RWPE1 (cell line): ENCODE measurements around the gene SP110.

Experiments
- CTCF ChIA-PET: fragments of 350-600 bp; sonication (Branson Sonifier 250); formaldehyde crosslinking; extraction: SDS; loops from one replicate; lab custom pipeline; 2021; lab: Yijun Ruan, JAX
- POLR2A ChIA-PET: fragments of 400-600 bp; formaldehyde crosslinking; extraction: SDS; loops from one replicate; lab custom pipeline; 2020; ENCODE audit warnings: antibody characterized with exemption; ENCODE audit not compliant: low non-redundant PET; lab: Yijun Ruan, JAX
- DNase-seq: peaks from one replicate; pipeline ENCODE4 v3.0.0; 2012; ENCODE audit warnings: low spot score
- H3K27ac ChIP-seq: fragments of 450-650 bp; 2 replicates; pipeline ENCODE4 v1.5.1; 2017
- TF ChIP-seq, protein P1 (sequence below): fragments of 450-650 bp; conservative IDR thresholded peaks from 2 replicates; pipeline ENCODE4 v1.5.1; 2017; ENCODE audit warnings: low read depth, mild to moderate bottlenecking

The SP110 gene

GRCh38 chr2:230156782-230157699 lies 62.7 kb downstream of the SP110 start:
- POLR2A ChIA-PET = no interaction called here
- no peak for DNase-seq
- CTCF ChIA-PET = interaction anchor here (0.6 kb wide), 1 partner anchor 90 kb away, joined by 4 read pairs; no protein-coding TSS in a partner anchor
- TF ChIP-seq, protein P1, sequence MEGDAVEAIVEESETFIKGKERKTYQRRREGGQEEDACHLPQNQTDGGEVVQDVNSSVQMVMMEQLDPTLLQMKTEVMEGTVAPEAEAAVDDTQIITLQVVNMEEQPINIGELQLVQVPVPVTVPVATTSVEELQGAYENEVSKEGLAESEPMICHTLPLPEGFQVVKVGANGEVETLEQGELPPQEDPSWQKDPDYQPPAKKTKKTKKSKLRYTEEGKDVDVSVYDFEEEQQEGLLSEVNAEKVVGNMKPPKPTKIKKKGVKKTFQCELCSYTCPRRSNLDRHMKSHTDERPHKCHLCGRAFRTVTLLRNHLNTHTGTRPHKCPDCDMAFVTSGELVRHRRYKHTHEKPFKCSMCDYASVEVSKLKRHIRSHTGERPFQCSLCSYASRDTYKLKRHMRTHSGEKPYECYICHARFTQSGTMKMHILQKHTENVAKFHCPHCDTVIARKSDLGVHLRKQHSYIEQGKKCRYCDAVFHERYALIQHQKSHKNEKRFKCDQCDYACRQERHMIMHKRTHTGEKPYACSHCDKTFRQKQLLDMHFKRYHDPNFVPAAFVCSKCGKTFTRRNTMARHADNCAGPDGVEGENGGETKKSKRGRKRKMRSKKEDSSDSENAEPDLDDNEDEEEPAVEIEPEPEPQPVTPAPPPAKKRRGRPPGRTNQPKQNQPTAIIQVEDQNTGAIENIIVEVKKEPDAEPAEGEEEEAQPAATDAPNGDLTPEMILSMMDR = no peak
- no peak overlapping the region for H3K27ac ChIP-seq

DNA sequence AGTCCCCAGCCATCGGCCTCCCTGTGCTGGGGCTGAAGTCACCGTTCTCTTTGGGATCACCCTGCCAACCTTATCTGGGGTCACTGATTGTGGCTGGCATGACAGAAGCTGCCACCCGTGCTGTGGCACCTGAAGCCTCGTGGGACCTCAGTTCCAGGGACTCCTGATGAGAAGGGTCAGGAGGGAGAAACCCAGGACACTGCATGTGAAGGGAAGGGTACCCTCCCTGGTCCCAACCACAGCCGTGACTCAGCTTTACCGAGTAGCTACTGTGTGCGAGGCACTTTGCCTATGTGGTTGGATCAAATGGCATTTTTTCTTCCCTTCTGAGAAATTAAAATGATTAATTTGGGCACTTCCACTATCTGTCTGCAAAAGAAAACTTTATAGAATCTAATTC lies 64.4 kb downstream of the SP110 start:
- ChIA-PET CTCF (no interaction called here), POLR2A (no interaction called here)
- no peak overlapping the region for H3K27ac ChIP-seq
- no peak for DNase-seq
- TF ChIP-seq, protein P1 = no peak

GRCh38 chr2:230153390-230153976 lies 66.3 kb downstream of the SP110 start:
- ChIA-PET CTCF (no interaction called here), POLR2A (interaction anchor here (0.7 kb wide), 1 partner anchor 24 kb away, joined by 11 read pairs; no protein-coding TSS in a partner anchor)
- H3K27ac ChIP-seq = no peak overlapping the region
- no peak for DNase-seq
- TF ChIP-seq, protein P1 = no peak

DNA sequence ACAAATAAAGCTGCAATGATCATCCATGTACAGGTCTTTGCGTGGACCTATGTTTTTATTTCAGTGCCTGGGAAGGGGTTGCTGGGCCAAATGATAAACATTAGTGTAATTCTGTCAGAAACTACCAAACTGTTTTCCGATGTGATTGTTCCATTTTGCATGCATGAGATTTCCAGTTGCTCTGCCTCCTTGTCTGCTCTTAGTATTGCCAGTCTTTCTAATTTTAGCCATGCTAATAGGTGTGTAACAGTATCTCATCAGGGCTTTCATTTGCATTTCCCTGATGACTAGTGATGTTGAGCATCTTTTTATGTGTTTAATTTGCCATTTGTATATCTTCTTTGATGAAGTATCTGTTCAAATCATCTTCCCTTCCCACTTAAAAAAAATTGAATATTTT lies 67.5 kb downstream of the SP110 start:
- no peak for DNase-seq
- H3K27ac ChIP-seq = no peak overlapping the region
- ChIA-PET CTCF (no interaction called here), POLR2A (no interaction called here)
- TF ChIP-seq, protein P1 = no peak

- CTCF ChIA-PET = no interaction called here
- DNase-seq = no peak
- H3K27ac ChIP-seq = no peak overlapping the region
- POLR2A ChIA-PET = no interaction called here
- TF ChIP-seq, protein P1 = no peak
These were observed 75.4 kb downstream of the SP110 start for GRCh38 chr2:230144355-230144754.

DNA sequence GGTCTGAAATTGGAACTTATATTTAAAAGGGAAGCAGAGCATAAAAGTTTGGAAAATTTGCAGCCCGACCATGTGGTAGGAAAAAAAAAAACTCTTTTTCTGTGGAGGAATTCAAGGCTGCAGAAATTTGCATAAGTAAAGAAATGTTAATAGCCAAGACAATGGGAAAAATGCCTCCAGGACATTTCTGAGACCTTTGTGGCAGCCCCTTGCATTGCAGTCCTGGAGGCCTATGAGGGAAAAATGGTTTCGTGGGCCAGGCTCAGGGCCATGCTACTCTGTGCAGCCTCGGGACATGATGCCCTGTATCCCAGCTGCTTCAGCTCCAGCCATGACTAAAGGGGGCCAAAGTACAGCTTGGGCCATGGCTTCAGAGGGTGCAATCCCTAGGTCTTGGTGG lies 79.1 kb downstream of the SP110 start:
- CTCF ChIA-PET = no interaction called here
- TF ChIP-seq, protein P1 = no peak

More for the DNA sequence above, 79.1 kb downstream of the SP110 start:
- no peak for DNase-seq
- POLR2A ChIA-PET = no interaction called here
- H3K27ac ChIP-seq = no peak overlapping the region
